NB4 (cell line): ENCODE measurements around the gene DTNB.

Source experiments
- DNase-seq: peaks from one replicate; pipeline ENCODE4 v3.0.0; 2010; ENCODE audit warnings: low read depth
- H3K4me3 ChIP-seq: one replicate; pipeline ENCODE4 v1.5.1; 2011; ENCODE audit warnings: mild to moderate bottlenecking, low read depth, low read length, moderate library complexity
- CTCF ChIP-seq: IDR thresholded peaks from one replicate; pipeline ENCODE4 v1.5.1; 2012; ENCODE audit warnings: low read depth, low read length
- MAX ChIP-seq: IDR thresholded peaks from 2 replicates; pipeline ENCODE4 v1.6.1; 2011; ENCODE audit warnings: low read depth, low read length
- MYC ChIP-seq: IDR thresholded peaks from 2 replicates; pipeline ENCODE4 v1.6.1; 2011; ENCODE audit warnings: low read depth, low read length
- POLR2A ChIP-seq: IDR thresholded peaks from 2 replicates; pipeline ENCODE4 v1.6.1; 2011; ENCODE audit warnings: mild to moderate bottlenecking; ENCODE audit not compliant: insufficient read length; ENCODE audit errors: extremely low read depth

The DTNB gene

GRCh38 chr2:25699216-25699615 lies 25.8 kb upstream of the DTNB start:
- no peak overlapping the region for H3K4me3 ChIP-seq
- no peak for TF ChIP-seq MAX
- TF ChIP-seq POLR2A, result no peak
- no peak for TF ChIP-seq CTCF
- DNase-seq, result no peak

GRCh38 chr2:25698752-25699151 lies 25.4 kb upstream of the DTNB start:
- TF ChIP-seq MAX (no peak), POLR2A (no peak), MYC (no peak), CTCF (no peak)
- no peak overlapping the region for H3K4me3 ChIP-seq
- DNase-seq, result no peak

GRCh38 chr2:25697559-25698341 lies 24.4 kb upstream of the DTNB start:
- no peak for DNase-seq
- no peak overlapping the region for H3K4me3 ChIP-seq
- no peak for TF ChIP-seq POLR2A
- no peak for TF ChIP-seq MAX
- no peak for TF ChIP-seq CTCF
- no peak for TF ChIP-seq MYC

GRCh38 chr2:25692737-25693445 lies 19.5 kb upstream of the DTNB start:
- TF ChIP-seq POLR2A (no peak), CTCF (peak; percentile 5)
- DNase-seq, result no peak
- H3K4me3 ChIP-seq, result no peak overlapping the region

- DNase-seq, result no peak
These were observed 18.8 kb upstream of the DTNB start for GRCh38 chr2:25692143-25692542.

More at GRCh38 chr2:25692143-25692542, 18.8 kb upstream of the DTNB start:
- TF ChIP-seq POLR2A, result no peak
- TF ChIP-seq MAX, result no peak
- TF ChIP-seq CTCF, result no peak
- TF ChIP-seq MYC, result no peak
- no peak overlapping the region for H3K4me3 ChIP-seq
